Sciatic nerve (tissue), 2 donors: ENCODE results near the gene NOSTRIN. TPM values are rescaled to one million over a fixed set of nuclear protein-coding genes. Genes with fewer than 3 reads are reported as not detected.
"Not testable (repeated sequence)": the region's sequence is repeated elsewhere in the genome, so short reads cannot be mapped to it uniquely, and the experiment has no call there.

Source experiments
- ATAC-seq: fragments of 200-7000 bp; cut with Tn5 transposase; one replicate; pipeline ENCODE4 v1.9.1; 2020; ENCODE audit warnings: mild to moderate bottlenecking, moderate library complexity
- DNase-seq: peaks from one replicate; pipeline ENCODE4 v3.0.0-alpha.2; 2020; ENCODE audit warnings: low spot score
- intact Hi-C: fragments of 100-400 bp; cut with DNase I; formaldehyde crosslinking; loops from one replicate; pipeline ENCODE4 v1.14.2; 2022
- total RNA-seq: library from RNA; stranded (reverse); fragmentation: NEBNext Ultra II Directional; extraction: Animal tissue kit (Norgen Biotek cat#: 25700); gene quantifications from one replicate; pipeline ENCODE4 v1.2.1, GENCODE V29; 2021
- donor health status: DM: no; HTN: no; CAD: no.
- donor health status: DM: no; HTN: no; CAD: no.

Gene NOSTRIN
- total RNA-seq, 1 donor from 2014 or later, result 36.2 TPM

DNA sequence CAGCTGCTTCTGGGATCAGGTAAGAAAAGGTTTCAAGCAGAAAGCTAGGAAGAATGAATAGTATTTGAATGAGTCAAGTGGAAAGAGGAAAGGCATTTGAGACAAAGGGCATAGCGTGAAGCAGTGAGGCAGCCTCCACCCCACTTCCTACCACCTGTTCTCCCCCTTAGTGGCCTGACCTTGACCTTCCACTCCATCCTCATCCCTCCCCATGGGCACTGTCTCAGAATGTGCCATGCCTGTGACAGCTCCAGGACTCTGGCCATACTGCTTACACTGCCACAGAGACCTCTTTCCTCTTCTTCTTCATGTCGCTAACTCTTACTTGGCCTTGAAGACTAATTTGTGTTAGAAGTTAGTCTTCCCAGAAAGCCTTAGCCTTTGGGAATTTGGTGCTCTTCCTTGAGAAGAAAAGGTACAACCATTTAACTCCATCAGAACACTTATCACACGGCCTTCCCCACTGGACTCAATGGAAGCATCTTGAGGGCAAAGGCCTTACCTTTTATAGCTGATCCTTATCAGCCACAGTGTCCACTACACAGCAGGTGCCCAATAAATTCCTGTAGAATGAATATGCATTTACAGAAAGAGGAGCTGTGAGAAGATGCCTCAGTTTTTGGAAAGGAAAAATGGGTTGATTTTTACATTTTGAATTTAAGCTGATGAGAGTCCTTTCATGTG, 15.2 kb upstream of the NOSTRIN start:
- ATAC-seq, result no peak
- DNase-seq, result no peak
- intact Hi-C loops, result no loop called here

DNA sequence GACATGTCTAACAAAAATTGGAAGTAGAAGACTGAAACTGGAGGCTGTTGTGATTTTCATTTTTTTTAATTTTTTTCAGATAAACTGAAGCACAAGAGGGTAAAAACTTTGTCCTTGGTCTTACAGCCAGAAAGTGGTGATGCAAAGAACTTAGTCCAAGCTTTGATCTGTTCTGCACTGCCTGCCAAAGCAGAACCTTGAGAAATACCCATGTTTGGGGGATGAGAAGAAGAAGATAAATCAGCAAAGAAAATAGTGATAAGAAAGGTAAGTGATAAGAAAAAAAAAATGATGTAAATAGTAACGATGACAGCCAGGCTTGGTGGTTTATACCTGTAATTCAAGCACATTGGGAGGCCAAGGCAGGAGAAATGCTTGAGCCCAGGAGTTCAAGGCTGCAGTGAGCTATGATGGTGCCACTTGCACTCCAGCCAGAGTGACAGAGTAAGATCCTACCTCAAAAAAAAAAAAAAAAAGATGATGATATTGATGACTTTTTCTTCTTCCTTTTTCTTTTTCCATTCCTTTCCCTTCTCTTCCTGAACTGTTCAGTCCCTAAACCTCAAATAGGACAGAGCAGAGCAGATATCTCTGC, 14.6 kb upstream of the NOSTRIN start:
- DNase-seq (no peak), ATAC-seq (no peak)
- intact Hi-C loops, result no loop called here

DNA sequence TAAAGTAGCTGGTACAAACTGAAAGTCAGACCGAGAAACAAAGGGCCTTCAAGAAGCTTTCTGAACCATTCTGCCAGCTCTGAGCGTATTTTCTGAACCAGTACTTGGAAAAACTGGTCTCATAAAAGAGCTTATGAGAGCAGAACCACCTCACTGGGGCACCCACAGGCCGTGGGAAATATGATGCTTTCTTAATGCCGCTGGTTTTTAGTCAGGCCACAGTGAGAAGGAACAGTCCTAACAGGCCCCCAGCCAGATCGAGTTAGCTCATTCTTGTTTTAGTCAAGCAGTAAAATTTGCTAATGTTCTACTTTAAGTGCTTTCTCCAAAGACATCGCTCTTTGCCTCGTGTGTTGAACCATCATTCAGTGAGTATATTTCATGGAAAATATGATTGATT, 12.7 kb upstream of the NOSTRIN start:
- intact Hi-C loops, result no loop called here
- DNase-seq (no peak), ATAC-seq (no peak)

DNA sequence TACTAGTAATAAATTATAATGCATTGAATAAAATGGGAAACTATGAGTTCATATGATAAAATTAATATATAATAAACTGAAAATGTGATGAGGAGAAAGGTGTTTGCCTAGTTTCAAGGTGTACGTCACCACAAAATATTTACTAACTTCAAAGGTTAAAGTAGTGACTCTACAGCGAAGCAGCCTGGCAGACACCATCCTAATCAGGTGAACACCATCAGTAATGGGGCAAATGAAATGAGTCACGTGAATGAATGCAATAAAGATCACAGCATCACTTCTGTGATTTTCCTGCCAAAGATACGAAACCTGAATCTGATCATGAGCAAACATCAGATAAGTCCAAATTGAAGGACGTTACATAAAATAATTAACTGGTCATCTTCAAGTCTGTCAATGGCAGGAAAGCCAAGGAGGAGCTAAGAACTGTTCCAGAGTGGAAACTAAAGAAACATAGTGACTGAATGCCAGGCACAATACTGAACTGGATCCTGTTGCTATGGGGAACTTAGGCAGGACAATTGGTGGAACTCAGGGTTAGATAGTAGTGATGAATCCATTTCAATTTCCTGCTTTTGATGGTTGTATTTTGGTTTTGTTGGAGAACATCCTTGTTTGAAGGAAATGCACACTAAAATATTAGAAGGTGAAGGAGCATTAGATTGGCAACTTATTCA, 12.1 kb upstream of the NOSTRIN start:
- ATAC-seq, result no peak
- intact Hi-C loops, result no loop called here

DNA sequence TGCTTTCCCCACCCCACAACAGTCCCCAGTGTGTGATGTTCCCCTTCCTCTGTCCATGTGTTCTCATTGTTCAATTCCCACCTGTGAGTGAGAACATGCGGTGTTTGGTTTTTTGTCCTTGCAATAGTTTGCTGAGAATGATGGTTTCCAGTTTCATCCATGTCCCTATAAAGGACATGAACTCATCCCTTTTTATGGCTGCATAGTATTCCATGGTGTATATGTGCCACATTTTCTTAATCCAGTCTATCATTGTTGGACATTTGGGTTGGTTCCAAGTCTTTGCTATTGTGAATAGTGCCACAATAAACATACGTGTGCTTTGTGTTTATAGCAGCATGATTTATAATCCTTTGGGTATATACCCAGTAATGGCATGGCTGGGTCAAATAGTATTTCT, 11.3 kb upstream of the NOSTRIN start:
- ATAC-seq, intact Hi-C loops, DNase-seq: not testable (repeated sequence)

More for the DNA sequence above, 12.1 kb upstream of the NOSTRIN start:
- no peak for DNase-seq

DNA sequence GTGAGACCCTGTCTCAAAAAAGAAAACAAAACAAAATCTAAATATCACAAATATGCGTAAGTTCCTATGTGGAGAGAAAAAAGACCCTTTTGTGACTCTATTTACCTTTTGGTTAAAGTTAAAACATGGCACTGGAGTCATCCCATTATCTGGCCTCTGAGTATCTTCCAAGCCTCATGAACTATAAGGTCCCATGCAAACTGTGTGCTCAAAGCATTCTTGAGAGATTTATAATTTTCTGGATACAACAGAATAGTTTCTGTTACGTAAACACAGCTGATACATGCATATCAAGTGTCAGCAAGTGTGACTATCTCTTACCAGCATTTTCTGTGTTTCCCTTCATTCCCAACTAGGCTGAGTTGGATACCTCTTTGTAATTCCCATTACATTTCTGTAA, 8.8 kb upstream of the NOSTRIN start:
- intact Hi-C loops, result no loop called here
- no peak for DNase-seq
- ATAC-seq, result no peak

DNA sequence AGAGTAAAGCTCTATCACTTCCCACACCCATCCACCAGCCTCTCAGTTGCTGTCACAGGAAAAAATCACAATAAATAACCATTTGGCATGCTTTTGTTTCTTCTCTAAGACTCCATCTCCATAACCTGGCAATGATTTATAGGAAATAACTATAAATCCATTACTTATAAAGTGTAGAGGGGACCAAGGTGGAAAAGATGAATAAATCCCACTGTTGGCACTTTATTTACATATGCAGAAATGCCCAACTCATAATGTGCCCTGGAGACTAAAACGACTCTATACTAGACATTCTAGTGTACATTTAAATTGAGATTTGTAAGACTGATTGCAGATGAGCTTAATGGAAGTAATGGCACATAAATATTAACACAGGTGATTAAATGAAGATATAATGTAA, 7.5 kb upstream of the NOSTRIN start:
- ATAC-seq (no peak), DNase-seq (no peak)
- intact Hi-C loops, result no loop called here

DNA sequence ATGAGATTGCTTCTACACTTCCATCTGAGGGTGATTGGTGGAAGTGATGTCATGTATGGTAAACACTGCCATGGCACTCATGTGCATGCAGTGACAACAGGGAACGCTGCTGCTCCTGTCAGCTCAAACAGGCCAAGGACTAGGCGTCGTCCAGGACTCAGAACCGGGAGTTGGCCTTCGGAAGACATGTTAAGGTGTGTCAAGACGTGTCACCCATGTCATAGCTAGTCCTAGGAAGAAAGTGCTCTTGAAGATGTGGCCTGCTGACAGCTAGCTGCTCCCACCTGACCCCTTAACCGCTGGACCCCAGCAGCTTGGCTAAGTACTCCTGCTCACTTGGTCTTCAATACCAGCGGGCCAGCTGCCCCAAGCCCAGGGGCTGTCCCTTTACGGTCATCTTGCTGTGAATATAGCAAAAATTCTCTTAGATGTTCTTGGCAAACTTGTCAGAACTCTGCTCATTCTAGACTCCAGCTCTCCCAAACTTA, 6.3 kb upstream of the NOSTRIN start:
- DNase-seq (no peak), ATAC-seq (no peak)
- intact Hi-C loops, result no loop called here

DNA sequence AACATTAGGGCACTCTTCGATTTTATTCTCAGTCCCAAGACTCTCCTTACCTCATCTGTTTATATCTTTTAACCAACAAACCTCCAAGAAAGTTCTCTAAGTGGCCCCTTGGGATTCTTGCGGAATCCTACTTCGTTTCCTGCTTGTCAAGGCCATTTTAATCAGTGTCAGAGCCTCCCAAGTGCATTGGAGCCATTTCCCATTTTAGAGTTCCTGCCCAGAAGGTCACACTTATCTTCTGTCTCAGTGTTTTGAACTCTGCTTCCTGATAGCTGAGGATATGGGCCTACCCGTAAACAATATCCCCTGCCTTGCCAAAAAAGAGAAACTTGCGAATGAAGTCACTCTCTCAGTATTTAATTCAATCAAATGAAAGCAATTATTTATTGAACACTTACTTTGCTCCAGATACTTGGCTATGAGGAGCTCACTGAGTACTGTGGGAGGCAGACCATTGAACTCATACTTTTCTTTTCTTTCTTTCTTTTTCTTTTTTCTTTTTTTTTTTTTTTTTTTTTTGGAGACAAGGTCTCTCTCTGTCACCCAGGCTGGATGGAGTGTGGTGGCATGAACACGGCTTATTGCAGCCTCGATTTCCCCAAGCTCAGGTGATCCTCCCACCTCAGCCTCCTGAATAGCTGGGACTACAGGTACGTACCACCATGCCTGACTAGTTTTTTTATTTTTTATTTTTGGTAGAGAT, 5.7 kb upstream of the NOSTRIN start:
- intact Hi-C loops, result no loop called here
- no peak for DNase-seq
- ATAC-seq, result no peak

DNA sequence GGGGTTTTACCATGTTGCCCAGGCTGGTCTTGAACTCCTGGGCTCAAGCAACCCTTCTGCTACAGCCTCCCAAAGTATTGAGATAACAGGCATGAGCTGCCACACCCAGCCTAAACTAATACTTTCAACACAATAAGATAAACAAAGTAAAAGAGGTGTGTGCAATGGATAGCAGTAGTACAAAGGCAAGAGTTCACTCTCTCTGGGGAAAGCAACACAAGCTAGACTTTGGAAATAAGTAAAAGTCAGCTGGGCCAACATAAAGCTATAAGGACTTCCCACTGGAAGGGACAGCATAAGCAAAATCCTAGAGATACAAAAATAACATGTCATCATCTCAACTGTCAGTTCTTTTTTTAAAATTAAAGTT, 5.2 kb upstream of the NOSTRIN start:
- DNase-seq (no peak), ATAC-seq (no peak)
- intact Hi-C loops, result no loop called here

DNA sequence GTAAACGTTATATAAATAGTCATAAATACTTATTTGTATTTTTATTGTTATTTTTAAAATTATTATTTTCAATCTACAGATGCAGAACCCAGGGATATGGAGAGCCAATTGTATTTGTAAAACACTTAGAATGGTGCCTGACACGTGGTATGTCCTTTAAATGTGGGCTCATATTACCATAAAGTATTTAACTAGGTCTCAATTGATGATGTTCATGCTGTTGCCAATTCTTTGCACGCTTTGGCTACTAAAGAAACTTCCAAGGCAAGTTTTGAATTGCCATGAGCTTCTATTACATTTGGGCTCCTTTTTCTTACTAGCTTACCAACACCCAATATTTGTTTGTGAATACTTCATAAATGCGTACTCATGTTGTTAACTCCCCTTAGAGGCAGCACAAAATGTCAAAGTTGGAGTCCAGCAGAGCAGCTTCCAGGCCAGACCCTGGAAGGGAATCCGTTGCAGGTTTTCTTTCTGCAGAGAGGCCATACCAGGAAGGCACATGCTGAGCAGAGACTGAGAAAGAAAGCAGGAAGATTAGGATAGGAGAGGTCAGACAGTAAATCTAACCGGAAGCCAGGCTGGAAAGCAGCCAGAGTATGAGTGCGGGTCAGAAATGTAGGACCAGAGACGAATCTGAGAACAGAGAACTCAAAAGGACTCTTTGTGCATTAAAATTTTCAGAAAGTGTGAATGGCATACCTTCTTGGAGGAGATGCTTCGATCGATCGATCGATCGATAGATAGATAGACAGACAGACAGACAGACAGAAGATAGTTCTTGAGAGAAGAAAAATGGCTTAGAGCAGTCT, 4.2 kb upstream of the NOSTRIN start:
- intact Hi-C loops, result no loop called here
- ATAC-seq (no peak), DNase-seq (no peak)

DNA sequence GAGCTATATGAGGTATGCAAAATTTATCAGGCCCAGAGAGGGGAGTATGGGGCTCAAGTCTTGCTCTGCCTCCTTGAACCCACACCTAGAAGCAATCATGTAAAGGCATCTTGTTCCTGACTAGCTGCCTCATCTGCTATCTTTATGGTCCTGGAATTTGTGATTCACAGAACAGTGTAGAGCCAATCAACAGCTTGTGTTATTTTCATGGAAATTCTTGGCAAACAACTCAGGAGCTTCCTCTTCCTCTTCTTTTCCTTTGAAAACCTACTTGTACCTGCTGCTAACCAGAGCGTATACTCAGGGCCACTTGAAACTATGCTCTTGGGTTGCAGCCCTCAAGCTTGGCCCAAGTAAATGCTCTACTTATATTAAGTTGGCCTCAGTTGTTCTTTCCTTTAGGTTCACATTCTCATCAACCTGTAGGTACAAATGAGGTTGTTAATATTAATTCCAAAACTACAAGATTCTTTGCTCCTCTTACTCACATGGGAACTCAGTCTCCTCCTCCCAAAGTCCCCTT, 3.5 kb upstream of the NOSTRIN start:
- intact Hi-C loops, result no loop called here
- ATAC-seq (no peak), DNase-seq (no peak)

DNA sequence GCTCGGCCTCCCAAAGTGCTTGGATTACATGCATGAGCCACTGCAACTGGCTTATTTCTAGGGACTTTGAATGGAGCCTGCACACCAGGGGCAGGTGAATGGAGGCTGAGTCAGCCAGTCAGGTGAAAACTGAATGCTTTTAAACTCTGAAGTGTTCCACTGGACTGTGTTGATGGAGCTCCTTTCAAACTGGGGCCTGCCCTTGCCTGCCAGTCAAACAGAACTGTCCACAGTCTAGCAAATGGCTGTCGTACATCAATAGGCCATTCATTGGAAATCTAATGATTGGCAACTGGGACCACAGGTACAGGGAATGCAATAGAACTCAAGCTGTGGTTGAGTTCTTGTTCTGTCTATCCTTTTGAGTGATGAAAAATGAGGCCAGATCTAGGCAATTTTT, 966 bp upstream of the NOSTRIN start:
- DNase-seq (no peak), ATAC-seq (no peak)
- intact Hi-C loops, result no loop called here

DNA sequence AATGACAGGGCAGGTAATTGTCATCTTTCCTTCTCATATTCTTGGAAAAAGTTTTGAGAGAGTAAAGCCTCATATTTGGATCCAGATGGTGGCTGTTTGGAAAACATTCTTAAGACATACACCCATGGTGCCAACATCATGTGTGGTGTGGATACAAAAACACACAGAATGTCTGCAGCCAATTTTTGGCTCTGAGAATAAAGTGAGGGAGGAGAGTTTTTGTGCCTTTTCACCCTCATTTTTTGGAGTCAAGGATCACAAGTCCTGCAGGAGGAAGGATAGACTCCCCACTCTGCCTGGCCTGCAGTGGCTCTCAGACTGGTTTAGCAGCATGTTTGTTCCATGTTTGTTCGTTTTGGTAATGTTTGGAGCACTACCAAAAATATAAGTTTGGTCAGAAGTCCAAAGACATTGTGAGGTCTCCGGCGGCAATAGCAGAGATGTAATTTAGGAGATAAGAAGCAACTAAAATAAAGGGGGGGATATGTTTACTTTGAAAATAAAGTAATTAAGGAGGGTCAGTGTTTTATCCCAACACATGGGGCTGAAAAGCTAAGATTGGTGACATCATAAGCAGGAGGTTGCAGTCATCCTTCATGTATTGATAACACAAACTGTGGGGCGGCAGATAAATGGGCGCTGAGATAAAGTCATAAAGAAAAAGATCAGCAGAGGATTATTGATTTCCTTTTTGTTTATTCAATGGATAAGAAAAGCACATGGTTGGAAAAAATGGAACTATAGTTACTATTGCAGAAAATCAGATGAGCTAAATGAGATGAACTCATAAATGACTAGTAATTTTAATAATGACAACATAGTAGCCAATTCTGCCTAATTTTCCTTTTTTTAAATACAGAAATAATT, 655 bp downstream of the NOSTRIN start:
- intact Hi-C loops, result no loop called here
- DNase-seq (no peak), ATAC-seq (peak; percentile 33)

DNA sequence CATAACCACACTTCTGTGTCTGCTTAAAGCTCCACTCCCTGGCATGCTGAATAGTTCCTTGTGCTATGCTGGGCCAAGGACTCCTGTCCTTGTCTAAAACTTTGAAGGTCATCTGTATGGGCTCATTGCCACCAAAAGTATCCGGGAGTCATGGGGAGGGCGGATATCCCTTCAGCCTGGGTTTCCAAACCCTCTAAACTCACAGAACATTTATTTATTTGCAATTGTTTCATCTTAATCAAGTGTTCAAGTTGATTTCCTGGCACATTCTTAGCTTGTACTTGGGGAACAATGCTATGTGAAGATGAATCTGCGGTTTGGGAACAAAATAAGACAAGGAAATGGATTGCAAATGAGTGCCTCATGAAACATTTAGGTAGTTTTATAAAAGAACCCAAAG, 1.8 kb downstream of the NOSTRIN start:
- ATAC-seq, result no peak
- intact Hi-C loops, result no loop called here
- DNase-seq, result no peak

DNA sequence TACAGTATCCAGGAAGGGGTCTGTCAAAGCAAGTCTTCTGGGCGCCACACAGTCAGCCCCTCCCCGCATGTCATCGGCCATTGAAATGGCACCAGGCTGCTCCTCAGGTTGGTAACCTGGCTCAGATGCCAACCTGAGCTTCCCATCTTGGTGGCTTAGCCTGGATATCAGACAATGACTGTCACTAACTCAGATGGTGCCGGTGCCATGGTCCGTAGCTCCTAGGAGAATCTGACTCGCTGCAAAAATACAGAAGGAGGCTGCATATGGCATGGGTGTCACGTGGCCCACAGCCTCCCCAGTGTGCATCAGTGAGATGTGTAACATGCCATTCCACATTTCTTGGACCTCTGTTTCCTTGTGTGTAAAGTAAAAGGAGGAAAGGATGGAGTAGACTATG, 3.2 kb downstream of the NOSTRIN start:
- intact Hi-C loops, result no loop called here
- ATAC-seq (no peak), DNase-seq (no peak)

DNA sequence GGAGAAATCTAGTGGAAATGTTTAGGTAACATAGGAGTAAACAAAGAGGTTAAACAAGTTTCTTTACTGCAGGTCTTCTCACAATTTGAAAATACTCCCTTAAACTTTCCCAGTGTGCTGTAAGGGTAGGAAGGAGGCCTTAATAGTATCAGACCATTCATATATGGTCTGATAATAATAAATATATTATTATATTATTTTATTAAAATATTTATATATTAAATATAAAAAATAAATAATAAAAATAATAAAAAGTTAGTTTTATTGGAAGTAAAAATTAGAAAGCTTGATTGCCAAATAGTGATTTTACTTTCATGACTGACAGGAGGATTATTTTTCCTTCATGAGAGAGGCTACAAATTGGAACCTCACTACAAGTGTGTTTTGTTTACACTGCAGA, 7.1 kb downstream of the NOSTRIN start:
- DNase-seq (no peak), ATAC-seq (no peak)
- intact Hi-C loops, result no loop called here

DNA sequence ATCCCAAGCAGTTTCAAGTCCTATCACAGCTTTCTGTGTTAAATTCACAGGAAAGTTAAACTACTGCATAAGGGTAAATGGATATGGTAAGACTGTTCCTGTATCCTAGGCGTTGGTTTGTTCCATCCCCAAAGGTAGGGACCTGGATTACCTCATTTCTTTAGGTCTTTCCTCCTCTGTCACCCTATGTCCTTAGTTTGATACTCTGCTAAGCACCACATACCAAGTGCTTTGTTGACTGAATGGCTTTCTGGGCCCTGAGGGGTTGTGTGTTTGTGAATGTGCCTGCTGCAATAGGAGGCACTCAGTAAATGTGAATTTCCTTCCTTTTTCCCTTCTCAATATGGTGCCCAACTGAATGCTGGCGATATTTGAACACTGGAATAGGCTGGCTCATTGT, 7.8 kb downstream of the NOSTRIN start:
- ATAC-seq (no peak), DNase-seq (no peak)
- intact Hi-C loops, result no loop called here
